C4-2B (cell line): ENCODE measurements around the gene MUC5AC.
"Not testable (repeated sequence)": the region's sequence is repeated elsewhere in the genome, so short reads cannot be mapped to it uniquely, and the experiment has no call there.

Experiments
- H3K27ac ChIP-seq: fragments of 450-650 bp; 2 replicates; pipeline ENCODE4 v1.5.1; 2017
- CTCF ChIP-seq: fragments of 450-650 bp; conservative IDR thresholded peaks from 2 replicates; pipeline ENCODE4 v1.5.1; 2017; ENCODE audit warnings: mild to moderate bottlenecking
- ZFX ChIP-seq: fragments of 450-650 bp; IDR thresholded peaks from 2 replicates; pipeline ENCODE4 v1.6.1; 2017

MUC5AC gene

GRCh38 chr11:1163321-1163910, 5.7 kb downstream of the MUC5AC start:
- H3K27ac ChIP-seq, result no peak overlapping the region
- TF ChIP-seq ZFX, result no peak
- no peak for TF ChIP-seq CTCF

GRCh38 chr11:1163911-1164735, 6.4 kb downstream of the MUC5AC start:
- H3K27ac ChIP-seq, result no peak overlapping the region
- TF ChIP-seq CTCF, result no peak
- no peak for TF ChIP-seq ZFX

- H3K27ac ChIP-seq, result not testable (repeated sequence)
Measured at GRCh38 chr11:1164779-1165255, 7.1 kb downstream of the MUC5AC start.

GRCh38 chr11:1165256-1166041, 7.7 kb downstream of the MUC5AC start:
- no peak overlapping the region for H3K27ac ChIP-seq
- TF ChIP-seq CTCF, result no peak
- no peak for TF ChIP-seq ZFX

GRCh38 chr11:1167256-1167655, 9.5 kb downstream of the MUC5AC start:
- no peak for TF ChIP-seq ZFX
- no peak for TF ChIP-seq CTCF
- H3K27ac ChIP-seq, result no peak overlapping the region

GRCh38 chr11:1167751-1168231, 10.0 kb downstream of the MUC5AC start:
- TF ChIP-seq ZFX (no peak), CTCF (no peak)
- H3K27ac ChIP-seq, result no peak overlapping the region

- TF ChIP-seq ZFX (no peak), CTCF (no peak)
- no peak overlapping the region for H3K27ac ChIP-seq
Measured at GRCh38 chr11:1168256-1168655, 10.5 kb downstream of the MUC5AC start.
